Erythroblast (primary cell): ENCODE measurements around the gene PRKAR1A.

Source experiments
- GATA1 ChIP-seq: IDR thresholded peaks from 2 replicates; pipeline ENCODE4 v1.6.1; 2011; ENCODE audit warnings: low read depth, mild to moderate bottlenecking, control low read depth, low read length, moderate library complexity
- POLR2A ChIP-seq: IDR thresholded peaks from 2 replicates; pipeline ENCODE4 v1.6.1; 2011; ENCODE audit warnings: mild to moderate bottlenecking, low read length

GRCh38 chr17:68533887-68534694 is 21.9 kb downstream of the PRKAR1A start:
- no peak for TF ChIP-seq POLR2A
- no peak for TF ChIP-seq GATA1
